IPS-18c (cell line): Measurements from ENCODE around the gene BAAT.
"Not testable (repeated sequence)": the region's sequence is repeated elsewhere in the genome, so short reads cannot be mapped to it uniquely, and the experiment has no call there.

Source experiments
- H3K4me3 ChIP-seq: 2 replicates; pipeline ENCODE4 v1.7.0; 2013; ENCODE audit warnings: low read depth, mild to moderate bottlenecking, low read length, moderate library complexity; ENCODE audit not compliant: insufficient read depth
- H3K9me3 ChIP-seq: one replicate; pipeline ENCODE4 v1.6.1; 2013; ENCODE audit warnings: mild to moderate bottlenecking, low read length, moderate library complexity; ENCODE audit not compliant: control insufficient read depth, insufficient read depth

The BAAT gene

DNA sequence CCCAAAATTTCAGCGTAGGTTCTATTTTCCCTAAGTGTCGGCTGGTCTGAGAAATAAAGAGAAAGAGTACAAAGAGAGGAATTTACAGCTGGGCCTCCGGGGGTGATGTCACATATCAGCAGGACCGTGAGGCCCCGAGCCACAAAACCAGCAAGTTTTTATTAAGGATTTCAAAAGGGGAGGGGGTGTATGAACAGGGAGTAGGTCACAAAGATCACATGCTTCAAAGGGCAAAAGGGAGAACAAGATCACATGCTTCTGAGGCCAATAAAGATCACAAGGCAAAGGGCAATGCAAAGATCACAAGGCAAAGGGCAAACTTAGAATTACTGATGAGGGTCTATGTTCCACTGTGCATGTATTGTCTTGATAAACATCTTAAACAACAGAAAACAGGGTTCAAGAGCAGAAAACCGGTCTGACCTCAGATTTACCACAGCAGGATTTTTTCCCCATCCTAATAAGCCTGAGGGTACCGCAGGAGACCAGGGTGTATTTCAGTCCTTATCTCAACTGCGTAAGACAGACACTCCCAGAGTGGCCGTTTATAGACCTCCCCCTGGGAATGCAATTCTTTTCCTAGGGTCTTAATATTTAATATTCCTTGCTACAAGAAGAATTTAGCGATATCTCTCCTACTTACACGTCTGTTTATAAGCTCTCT, at the start of gene BAAT:
TSS of gene BAAT (minus strand) at position 134 of the 664 bp plus-strand sequence. CDS start 13,602 bp downstream, outside the sequence.
- H3K4me3 ChIP-seq, H3K9me3 ChIP-seq: not testable (repeated sequence)

DNA sequence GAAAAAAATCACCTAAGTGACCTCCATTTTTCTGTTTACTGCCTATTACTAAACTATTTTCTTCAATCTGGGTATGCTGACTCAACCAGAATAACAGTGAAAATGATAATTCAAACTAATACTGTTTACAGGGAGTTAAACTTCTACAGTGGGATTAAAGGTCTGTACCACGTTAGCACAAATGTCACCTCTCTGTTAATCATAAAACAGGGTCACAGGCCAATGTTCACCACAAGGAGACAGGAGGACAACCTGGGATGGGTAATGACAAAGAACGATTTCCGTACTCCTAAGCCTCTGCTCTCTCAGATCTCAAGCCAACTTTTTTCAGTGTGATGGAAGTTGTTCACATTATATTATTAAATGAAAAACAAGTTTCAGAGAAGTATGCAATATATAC, 48.4 kb upstream of the BAAT start:
- H3K9me3 ChIP-seq, result no peaks in the 10 kb centered on the region

DNA sequence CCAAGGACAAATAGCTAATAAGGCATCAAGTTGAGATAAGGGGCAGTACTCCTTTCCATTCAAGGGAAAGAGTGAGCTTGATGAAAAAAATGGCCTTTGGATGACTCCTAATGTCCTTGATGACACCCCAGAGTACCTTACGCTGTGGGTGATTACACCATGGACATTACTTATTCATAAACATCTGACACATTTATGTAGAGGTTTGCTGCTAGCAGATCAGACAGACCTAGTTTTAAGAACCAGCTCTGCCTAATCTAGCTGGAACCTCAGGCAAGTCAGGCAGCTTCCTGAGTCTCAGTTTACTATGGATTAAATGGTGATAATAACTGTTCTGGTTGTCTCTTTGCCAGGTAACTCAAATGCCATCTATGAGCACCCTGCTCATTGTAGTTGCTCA, 47.9 kb upstream of the BAAT start:
- Histone ChIP-seq H3K4me3 (no peak overlapping the region), H3K9me3 (no peaks in the 10 kb centered on the region)

More for the DNA sequence above, 48.4 kb upstream of the BAAT start:
- no peak overlapping the region for H3K4me3 ChIP-seq

DNA sequence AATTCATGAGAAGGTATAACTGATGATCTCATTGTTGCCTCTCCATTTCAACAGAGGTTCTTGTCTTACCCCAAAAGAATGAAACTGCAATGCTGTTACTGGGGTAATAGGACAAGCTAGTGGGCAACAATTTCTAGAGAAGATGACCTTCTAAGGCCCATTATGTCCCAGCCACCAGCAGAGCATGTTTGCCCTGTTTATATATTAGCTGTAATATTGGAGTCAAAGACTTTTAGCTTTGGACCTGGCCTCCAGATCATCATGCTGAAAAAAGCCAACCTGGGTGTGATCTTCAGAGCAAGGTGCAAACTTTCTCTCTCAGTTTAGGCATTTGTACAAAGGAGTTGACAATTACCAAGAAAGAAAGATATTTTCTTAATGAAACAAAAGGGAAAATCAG, 47.4 kb upstream of the BAAT start:
- Histone ChIP-seq H3K4me3 (no peak overlapping the region), H3K9me3 (no peaks in the 10 kb centered on the region)

DNA sequence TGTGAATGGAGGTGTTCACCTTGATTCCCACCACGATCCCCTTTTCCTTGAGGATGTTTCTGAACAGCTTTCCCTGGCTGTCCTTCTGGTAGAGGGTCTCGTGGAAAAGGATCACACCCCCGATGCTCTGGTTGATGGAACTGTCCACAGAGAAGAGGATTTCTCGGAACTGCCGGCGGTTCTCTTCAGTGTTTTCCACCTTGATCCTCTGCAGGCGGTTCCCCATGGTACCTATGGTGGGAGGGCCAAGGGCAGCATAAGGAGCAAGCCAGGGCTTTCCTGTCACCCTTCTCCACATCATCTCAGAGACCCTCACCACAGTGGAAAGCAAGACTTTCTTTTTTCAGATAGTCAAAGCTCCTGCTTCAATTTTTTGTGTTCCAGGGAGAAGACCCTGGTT, 44.9 kb upstream of the BAAT start:
- Histone ChIP-seq H3K4me3 (no peak overlapping the region), H3K9me3 (no peaks in the 10 kb centered on the region)

DNA sequence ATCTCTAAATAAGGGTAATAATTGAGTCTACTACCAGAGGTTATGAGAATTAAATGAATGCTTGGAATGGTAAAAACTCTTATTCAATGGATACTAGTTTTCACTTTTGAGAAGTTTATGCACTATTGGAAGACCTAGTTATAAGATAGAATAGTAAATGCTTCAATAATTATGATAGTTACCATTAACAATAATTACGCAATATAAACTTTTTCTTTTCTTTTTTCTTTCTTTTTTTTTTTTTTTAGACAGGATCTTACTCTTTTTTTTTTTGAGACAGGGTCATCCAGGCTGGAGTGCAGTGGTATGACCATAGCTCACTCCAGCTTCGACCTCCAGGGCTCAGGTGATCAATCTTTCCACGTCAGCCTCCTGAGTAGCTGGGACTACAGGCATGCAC, 44.1 kb upstream of the BAAT start:
- Histone ChIP-seq H3K4me3 (no peak overlapping the region), H3K9me3 (no peaks in the 10 kb centered on the region)

DNA sequence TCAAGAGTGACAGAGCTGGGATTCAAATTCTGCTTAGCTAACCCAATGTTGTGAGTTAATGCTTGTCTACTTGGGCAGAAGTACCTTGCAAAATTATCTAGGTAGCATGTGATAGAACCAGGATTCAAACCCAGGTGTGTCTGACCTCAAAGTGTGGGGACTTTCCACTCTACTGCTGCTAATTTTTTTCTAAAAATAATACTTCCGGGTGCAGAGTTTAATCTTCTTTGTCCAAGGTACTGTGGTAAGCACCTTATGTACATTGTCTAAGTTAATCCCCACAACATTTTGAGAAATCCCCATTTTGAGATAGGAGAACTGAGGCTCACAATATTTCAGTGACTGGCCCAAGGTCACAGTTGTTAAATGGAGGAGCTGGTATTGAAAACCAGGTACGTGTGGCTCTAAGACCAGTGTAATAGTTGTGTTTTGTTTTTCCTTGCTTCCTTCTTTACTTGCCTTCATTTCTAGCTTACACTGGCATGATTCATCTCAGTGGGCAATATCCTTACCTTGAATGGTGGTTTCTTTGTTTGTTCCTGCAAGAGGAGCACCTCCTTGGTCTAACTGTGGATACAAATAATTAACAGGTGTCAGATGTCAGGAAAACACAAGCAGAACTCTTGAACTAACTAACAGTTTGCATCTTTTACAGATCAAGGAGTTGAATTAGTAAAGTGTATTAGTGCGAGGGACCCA, 43.3 kb upstream of the BAAT start:
- Histone ChIP-seq H3K4me3 (no peak overlapping the region), H3K9me3 (no peaks in the 10 kb centered on the region)

DNA sequence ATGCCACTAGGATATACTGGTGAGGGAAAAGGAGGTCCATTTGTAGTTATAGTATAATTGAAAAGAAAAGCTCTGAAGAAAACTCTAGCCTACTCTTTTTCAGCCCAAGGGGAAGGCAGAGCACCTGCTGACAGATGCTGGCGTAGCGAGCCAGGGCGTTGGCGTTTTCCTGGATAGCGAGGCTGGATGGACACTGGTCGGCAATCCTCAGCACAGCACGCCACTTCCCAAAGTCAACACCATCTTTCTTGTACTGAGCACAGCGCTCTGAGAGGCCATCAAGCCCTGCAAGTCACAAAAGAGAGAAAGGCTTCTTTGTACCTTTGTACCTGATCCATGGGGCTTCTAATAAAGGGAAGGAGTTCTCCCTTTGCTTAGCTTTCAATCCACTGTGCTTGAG, 42.6 kb upstream of the BAAT start:
- H3K9me3 ChIP-seq, result no peaks in the 10 kb centered on the region

DNA sequence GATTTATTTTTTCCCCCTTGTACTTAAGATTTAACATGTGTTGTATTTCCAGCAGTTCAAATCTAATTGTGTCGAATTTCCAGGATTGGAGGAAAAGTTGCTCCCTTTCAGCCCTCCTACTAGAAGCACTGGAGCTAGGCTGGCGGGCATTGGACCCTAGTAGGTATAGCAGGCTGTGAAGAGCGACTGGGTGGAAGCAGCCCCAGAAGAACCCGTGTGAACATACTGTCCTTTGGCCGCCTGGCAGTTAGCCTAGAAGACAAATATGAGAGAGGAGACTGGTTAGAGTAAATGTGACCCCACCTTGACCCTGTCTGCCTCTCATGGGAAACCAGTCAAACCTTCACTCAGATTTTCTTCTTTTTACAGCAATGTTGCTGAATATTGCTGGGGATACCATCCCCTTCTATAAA, 36.9 kb upstream of the BAAT start:
- H3K9me3 ChIP-seq, result no peaks in the 10 kb centered on the region
- no peak overlapping the region for H3K4me3 ChIP-seq

More for the DNA sequence above, 42.6 kb upstream of the BAAT start:
- no peak overlapping the region for H3K4me3 ChIP-seq

DNA sequence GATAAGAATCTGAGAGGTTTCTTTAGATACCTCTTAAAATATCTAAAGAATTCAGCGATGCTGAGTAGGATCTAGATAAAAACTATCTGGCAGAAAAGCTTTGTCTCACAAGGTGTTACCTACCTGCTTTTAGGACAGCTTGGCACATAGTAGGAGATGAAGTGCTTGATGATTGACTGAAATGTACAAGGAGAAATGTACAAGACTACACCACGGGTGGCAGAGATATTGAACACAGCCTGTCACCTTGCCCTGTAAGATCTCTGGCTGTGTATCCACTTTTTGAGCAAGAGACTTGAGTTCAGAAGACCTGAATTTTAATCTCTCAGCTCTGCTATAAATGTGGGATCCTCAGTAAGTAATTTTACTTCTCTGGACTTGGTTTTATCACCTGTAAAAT, 35.1 kb upstream of the BAAT start:
- Histone ChIP-seq H3K4me3 (no peak overlapping the region), H3K9me3 (no peaks in the 10 kb centered on the region)

DNA sequence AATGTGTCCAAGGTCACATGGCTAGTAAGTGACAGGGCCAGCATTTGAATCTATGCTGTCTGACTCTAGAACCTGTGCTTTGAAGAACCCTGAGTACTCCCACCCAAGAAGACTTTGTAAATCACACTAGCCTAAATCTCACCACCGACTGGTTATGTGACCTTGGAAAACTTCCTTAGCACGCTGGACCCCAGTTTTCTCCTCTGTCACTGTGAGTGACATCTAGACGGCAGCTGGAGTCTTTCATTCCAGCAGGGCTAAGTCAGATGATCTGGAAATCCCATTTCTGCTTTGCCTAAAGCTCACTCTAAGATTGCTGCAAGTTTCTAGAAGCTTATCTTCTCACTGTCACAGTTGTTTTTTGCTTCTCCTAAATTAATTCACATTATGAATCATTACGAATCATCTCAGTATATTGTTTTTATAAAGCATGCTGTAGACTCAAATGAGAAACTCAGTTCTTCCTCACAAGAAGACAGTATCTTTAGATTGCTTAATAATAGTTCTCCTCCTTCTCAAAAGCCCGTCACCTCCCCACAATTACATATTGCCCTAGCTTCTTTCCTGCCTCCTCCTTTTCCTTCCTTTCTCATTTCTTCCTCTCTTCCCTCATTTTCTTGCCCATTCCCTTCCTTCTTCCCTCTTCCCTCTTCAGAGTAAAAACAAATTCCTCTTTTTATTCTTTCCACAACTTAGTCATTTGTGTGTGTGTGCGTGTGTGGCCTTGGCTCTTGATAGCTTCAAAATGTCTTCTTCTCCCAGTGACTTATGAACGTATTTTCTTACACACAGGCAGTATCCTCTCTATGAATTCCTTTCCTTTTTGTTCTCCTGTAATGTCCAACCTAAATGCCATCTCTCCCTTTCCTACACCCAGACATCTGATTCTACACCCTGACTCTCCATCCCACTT, 34.0 kb upstream of the BAAT start:
- Histone ChIP-seq H3K9me3 (no peaks in the 10 kb centered on the region), H3K4me3 (no peak overlapping the region)

DNA sequence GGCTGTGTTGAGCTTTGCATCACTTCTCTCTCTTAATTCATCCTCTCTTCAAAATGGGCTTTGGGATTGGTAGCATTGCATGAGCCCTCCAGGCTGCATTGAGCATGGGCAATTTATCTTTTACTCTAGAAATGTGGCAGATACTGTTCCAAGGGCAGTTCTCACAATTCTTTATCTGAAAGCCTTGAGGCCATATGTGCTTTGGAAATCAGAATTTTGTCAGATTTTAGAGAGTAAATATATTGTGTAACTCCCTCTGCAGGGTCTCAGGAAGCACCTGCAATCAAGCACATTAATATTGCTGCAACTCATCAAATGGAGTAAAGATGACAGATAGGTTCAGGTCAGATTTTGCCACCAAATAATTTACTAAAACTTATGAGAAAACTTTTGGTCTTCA, 33.2 kb upstream of the BAAT start:
- H3K4me3 ChIP-seq, result no peak overlapping the region
- H3K9me3 ChIP-seq, result no peaks in the 10 kb centered on the region

DNA sequence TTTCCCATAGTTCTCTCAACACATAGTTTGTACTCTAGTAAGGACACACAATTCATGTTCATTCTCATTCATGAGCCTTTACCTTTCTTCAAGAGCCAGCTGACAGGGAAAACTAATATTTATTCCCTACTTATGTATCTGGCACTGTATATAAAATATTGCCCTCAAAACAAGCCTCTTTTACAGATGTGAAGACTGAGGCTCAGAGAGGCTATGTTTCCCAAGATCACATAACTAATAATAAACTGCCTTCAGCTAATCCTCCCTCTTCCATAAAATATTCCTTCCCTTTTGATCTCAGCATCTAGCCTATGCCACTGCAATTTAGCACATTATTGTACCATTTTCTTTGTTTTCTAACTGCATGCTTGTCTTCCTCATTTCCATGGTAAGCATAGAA, 32.6 kb upstream of the BAAT start:
- Histone ChIP-seq H3K4me3 (no peak overlapping the region), H3K9me3 (no peaks in the 10 kb centered on the region)

DNA sequence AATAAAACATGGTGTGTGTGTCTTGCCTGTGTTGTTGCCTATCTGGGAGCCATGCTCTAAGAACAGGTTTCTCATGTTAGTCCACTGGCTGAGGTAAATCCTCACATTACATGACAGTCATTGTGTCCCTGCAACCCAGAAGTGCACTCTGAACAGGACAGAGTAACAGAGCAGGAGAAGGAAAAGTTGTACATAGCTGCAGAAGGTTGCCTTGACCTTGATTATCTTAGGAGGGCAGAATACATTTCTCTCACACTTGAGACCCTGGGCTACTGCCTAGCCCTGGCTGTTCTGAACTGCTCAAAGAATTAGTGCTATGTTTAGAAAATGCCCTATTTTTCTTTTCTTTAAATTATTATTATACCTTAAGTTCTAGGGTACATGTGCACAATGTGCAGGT, 30.8 kb upstream of the BAAT start:
- no peaks in the 10 kb centered on the region for H3K9me3 ChIP-seq
- no peak overlapping the region for H3K4me3 ChIP-seq

DNA sequence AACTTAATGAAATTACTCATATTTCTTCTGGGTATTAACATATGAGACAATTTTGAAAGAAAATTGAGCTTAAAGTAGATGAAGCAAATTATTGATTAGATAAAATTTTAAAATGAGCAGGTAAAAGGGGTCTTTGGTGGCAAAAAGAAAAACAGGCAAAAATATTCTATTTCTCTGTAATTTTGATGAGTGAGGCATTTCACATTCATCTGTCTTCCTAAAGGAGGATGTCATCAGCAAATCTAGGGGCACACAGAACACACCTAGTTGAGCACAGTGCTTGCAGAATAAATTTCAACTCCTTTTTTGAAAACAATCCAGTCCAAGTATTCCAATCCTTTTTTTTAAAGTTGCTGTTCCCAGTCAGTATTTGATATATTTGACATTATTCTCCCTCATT, 30.0 kb upstream of the BAAT start:
- no peak overlapping the region for H3K4me3 ChIP-seq
- H3K9me3 ChIP-seq, result no peaks in the 10 kb centered on the region

DNA sequence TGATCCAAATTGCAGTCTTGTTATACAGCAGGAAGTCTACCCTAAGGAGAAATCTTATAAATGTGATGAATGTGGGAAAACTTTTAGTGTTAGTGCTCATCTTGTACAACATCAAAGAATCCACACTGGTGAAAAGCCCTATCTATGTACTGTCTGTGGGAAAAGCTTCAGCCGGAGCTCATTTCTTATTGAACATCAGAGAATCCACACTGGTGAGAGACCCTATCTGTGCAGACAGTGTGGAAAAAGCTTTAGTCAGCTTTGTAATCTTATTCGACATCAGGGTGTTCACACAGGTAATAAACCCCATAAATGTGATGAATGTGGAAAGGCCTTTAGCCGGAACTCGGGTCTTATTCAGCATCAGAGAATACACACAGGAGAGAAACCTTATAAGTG, 24.3 kb upstream of the BAAT start:
- no peak overlapping the region for H3K4me3 ChIP-seq
- peaks cover 17% of the 10 kb centered on the region for H3K9me3 ChIP-seq

DNA sequence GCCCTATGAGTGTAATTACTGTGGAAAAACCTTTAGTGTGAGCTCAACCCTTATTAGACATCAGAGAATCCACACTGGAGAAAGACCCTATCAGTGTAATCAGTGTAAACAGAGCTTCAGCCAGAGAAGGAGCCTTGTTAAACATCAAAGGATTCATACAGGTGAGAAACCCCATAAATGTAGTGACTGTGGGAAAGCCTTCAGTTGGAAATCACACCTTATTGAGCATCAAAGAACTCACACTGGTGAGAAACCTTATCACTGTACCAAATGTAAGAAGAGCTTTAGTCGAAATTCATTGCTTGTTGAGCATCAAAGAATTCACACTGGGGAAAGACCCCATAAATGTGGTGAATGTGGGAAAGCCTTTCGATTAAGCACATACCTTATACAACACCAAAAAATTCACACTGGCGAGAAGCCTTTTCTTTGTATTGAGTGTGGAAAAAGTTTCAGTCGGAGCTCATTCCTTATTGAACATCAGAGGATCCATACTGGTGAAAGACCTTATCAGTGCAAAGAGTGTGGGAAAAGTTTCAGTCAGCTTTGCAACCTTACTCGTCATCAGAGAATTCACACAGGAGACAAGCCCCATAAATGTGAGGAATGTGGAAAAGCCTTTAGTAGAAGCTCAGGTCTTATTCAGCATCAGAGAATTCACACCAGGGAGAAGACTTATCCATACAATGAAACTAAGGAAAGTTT, 23.7 kb upstream of the BAAT start:
- no peak overlapping the region for H3K4me3 ChIP-seq
- H3K9me3 ChIP-seq, result peaks cover 17% of the 10 kb centered on the region
